Measurements from ENCODE around the gene LRRC36. TPM values are rescaled to one million over a fixed set of nuclear protein-coding genes. Genes with fewer than 3 reads are reported as not detected.

Gene LRRC36
- total and polyA plus RNA-seq, 2 of the 13 experiments (the other 11 are each of a cell fraction or from before 2014, with no cell fraction given) = 0.12 to 0.15 TPM

- TF ChIP-seq, protein P1, sequence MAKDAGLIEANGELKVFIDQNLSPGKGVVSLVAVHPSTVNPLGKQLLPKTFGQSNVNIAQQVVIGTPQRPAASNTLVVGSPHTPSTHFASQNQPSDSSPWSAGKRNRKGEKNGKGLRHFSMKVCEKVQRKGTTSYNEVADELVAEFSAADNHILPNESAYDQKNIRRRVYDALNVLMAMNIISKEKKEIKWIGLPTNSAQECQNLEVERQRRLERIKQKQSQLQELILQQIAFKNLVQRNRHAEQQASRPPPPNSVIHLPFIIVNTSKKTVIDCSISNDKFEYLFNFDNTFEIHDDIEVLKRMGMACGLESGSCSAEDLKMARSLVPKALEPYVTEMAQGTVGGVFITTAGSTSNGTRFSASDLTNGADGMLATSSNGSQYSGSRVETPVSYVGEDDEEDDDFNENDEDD (CRISPR knock-in tag; IDR thresholded peaks at IDR 0.05; ENCODE audit: borderline replicate concordance) = no peak; the same call in 1 of the 2 replicates
- TF ChIP-seq ZNF34 (CRISPR knock-in tag; IDR thresholded peaks at IDR 0.05; ENCODE audit: borderline replicate concordance) (no peak), BCL3 (CRISPR knock-in tag; IDR thresholded peaks at IDR 0.05) (no peak; the same call in 1 of the 2 replicates), SRF (IDR thresholded peaks at IDR 0.05; ENCODE audit: low read depth, low read length) (no peak), ZNF569 (CRISPR knock-in tag; IDR thresholded peaks at IDR 0.05; ENCODE audit: borderline replicate concordance) (no peak), ZNF547 (CRISPR knock-in tag; IDR thresholded peaks at IDR 0.05) (peak; percentile 48; the same call in 1 of the 2 replicates), ZSCAN12 (CRISPR knock-in tag; IDR thresholded peaks at IDR 0.05) (no peak), NCOA2 (CRISPR knock-in tag; IDR thresholded peaks at IDR 0.05) (no peak), KDM5A (IDR thresholded peaks at IDR 0.05; ENCODE audit: borderline replicate concordance, low read length) (no peak), TFAP4 (IDR thresholded peaks at IDR 0.05; ENCODE audit: borderline replicate concordance, low read depth) (no peak), ONECUT2 (CRISPR knock-in tag; IDR thresholded peaks at IDR 0.05) (no peak), ZGPAT (CRISPR knock-in tag; IDR thresholded peaks at IDR 0.05) (no peak; the same call in 1 of the 2 replicates), ZNF451 (CRISPR knock-in tag; IDR thresholded peaks at IDR 0.05) (0 out of 2 replicates have a peak, but pooled peaks have one; percentile 84), NKX3-1 (CRISPR knock-in tag; IDR thresholded peaks at IDR 0.05) (no peak), ZNF816 (CRISPR knock-in tag; IDR thresholded peaks at IDR 0.05; ENCODE audit: borderline replicate concordance) (no peak), ZNF883 (CRISPR knock-in tag; IDR thresholded peaks at IDR 0.05; ENCODE audit: not compliant biosample characterization) (no peak), SRY (CRISPR knock-in tag; IDR thresholded peaks at IDR 0.05) (peak; percentile 53; the same call in 1 of the 2 replicates), ZNF616 (CRISPR knock-in tag; IDR thresholded peaks at IDR 0.05; ENCODE audit: low read depth) (no peak; the same call in 1 of the 2 replicates), HOXA9 (CRISPR knock-in tag; IDR thresholded peaks at IDR 0.05; ENCODE audit: borderline replicate concordance) (no peak), ZNF484 (CRISPR knock-in tag; IDR thresholded peaks at IDR 0.05; ENCODE audit: borderline replicate concordance, low read depth) (no peak), ZNF777 (CRISPR knock-in tag; IDR thresholded peaks at IDR 0.05) (no peak)
- TF ChIP-seq, protein P2, sequence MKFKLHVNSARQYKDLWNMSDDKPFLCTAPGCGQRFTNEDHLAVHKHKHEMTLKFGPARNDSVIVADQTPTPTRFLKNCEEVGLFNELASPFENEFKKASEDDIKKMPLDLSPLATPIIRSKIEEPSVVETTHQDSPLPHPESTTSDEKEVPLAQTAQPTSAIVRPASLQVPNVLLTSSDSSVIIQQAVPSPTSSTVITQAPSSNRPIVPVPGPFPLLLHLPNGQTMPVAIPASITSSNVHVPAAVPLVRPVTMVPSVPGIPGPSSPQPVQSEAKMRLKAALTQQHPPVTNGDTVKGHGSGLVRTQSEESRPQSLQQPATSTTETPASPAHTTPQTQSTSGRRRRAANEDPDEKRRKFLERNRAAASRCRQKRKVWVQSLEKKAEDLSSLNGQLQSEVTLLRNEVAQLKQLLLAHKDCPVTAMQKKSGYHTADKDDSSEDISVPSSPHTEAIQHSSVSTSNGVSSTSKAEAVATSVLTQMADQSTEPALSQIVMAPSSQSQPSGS (CRISPR knock-in tag; IDR thresholded peaks at IDR 0.05) = peak; percentile 49
- TF ChIP-seq, protein P3, sequence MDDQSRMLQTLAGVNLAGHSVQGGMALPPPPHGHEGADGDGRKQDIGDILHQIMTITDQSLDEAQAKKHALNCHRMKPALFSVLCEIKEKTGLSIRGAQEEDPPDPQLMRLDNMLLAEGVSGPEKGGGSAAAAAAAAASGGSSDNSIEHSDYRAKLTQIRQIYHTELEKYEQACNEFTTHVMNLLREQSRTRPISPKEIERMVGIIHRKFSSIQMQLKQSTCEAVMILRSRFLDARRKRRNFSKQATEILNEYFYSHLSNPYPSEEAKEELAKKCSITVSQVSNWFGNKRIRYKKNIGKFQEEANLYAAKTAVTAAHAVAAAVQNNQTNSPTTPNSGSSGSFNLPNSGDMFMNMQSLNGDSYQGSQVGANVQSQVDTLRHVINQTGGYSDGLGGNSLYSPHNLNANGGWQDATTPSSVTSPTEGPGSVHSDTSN (CRISPR knock-in tag; IDR thresholded peaks at IDR 0.05; ENCODE audit: borderline replicate concordance) = no peak
These were observed 101.6 kb downstream of the LRRC36 start (continued) for GRCh38 chr16:67428146-67428731.
